ENCODE data around the gene PTPRQ.
"Not testable (repeated sequence)": the region's sequence is repeated elsewhere in the genome, so short reads cannot be mapped to it uniquely, and the experiment has no call there.

PTPRQ gene

GRCh38 chr12:80443974-80444666 is at the start of gene PTPRQ:
Gene PTPRQ, plus strand, starts transcription at chr12:80444235. Its CDS starts 111 bp downstream, at chr12:80444346.
- DNase-seq = no peak

GRCh38 chr12:80400571-80400991 is 43.5 kb upstream of the PTPRQ start:
- DNase-seq = no peak

GRCh38 chr12:80401191-80401590 is 42.8 kb upstream of the PTPRQ start:
- DNase-seq = no peak

GRCh38 chr12:80404629-80405028 is 39.4 kb upstream of the PTPRQ start:
- DNase-seq = no peak

- DNase-seq = no peak
These were observed 37.8 kb upstream of the PTPRQ start for GRCh38 chr12:80406253-80406652.

- DNase-seq = no peak
These were observed 32.2 kb upstream of the PTPRQ start for GRCh38 chr12:80411787-80412186.

- DNase-seq = no peak
These were observed 31.6 kb upstream of the PTPRQ start for GRCh38 chr12:80412343-80412953.

- DNase-seq = no peak
These were observed 30.6 kb upstream of the PTPRQ start for GRCh38 chr12:80413462-80413861.

GRCh38 chr12:80415466-80415865 is 28.6 kb upstream of the PTPRQ start:
- no peak for DNase-seq

- DNase-seq = no peak
These were observed 24.4 kb upstream of the PTPRQ start for GRCh38 chr12:80419644-80420043.

- no peak for DNase-seq
These were observed 24.0 kb upstream of the PTPRQ start for GRCh38 chr12:80420075-80420474.

GRCh38 chr12:80422550-80422949 is 21.5 kb upstream of the PTPRQ start:
- no peak for DNase-seq

GRCh38 chr12:80432061-80432460 is 12.0 kb upstream of the PTPRQ start:
- DNase-seq = no peak

- no peak for DNase-seq
These were observed 2.1 kb upstream of the PTPRQ start for GRCh38 chr12:80441921-80442320.

- no peak for DNase-seq
These were observed 1.4 kb upstream of the PTPRQ start for GRCh38 chr12:80442426-80443222.

GRCh38 chr12:80445083-80445793 is 1.2 kb downstream of the PTPRQ start:
- no peak for DNase-seq

- DNase-seq = no peak
These were observed 12.5 kb downstream of the PTPRQ start for GRCh38 chr12:80456513-80456912.

- DNase-seq = no peak
These were observed 16.9 kb downstream of the PTPRQ start for GRCh38 chr12:80460972-80461371.

- DNase-seq = not testable (repeated sequence)
These were observed 17.8 kb downstream of the PTPRQ start for GRCh38 chr12:80461851-80462250.

- DNase-seq = no peak
These were observed 25.6 kb downstream of the PTPRQ start for GRCh38 chr12:80469681-80470080.

- no peak for DNase-seq
These were observed 26.4 kb downstream of the PTPRQ start for GRCh38 chr12:80470403-80470802.

GRCh38 chr12:80472236-80472635 is 28.2 kb downstream of the PTPRQ start:
- DNase-seq = no peak

GRCh38 chr12:80472911-80473500 is 29.0 kb downstream of the PTPRQ start:
- no peak for DNase-seq
